GM21723 (cell line): ENCODE results near the gene CDC45.

ENCODE experiments used
- ATAC-seq: cut with Tn5 transposase; IDR thresholded peaks from one replicate; pipeline ENCODE4 v1.9.1; 2021; ENCODE audit warnings: mild to moderate bottlenecking, moderate library complexity; ENCODE audit not compliant: unreplicated experiment

The CDC45 gene

DNA sequence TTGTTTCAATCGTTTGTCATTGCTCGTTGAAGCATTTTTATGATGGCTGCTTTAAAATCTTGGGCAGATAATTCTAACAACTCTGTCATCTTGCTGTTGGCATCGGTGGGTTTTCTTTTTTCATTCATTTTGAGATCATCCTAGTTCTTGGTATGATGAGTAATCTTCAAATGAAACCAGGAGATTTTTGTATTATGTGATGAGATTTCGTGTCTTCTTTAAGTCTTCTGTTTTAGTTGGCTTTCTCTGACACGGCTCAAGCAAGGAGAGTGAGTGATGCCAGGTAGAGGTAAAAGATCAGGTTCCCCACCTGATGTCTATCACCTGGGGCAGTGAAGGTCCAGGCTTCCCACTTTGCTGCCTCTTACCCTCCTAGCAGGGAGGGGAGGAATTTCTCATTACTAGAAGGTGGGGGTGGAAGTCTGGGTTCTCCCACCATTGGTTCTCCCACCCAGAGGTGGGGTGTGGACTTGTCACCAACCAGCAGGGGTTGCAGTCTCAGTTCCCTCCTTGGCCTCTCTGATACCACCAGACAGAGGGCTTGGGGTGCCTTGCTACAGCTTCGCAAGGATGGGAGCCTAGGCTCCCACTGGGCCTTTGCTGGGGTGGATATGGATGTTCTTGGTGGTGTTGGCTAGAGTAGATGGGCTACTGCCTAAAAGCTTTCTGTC is 12.9 kb downstream of the CDC45 start:
- no peak for ATAC-seq

DNA sequence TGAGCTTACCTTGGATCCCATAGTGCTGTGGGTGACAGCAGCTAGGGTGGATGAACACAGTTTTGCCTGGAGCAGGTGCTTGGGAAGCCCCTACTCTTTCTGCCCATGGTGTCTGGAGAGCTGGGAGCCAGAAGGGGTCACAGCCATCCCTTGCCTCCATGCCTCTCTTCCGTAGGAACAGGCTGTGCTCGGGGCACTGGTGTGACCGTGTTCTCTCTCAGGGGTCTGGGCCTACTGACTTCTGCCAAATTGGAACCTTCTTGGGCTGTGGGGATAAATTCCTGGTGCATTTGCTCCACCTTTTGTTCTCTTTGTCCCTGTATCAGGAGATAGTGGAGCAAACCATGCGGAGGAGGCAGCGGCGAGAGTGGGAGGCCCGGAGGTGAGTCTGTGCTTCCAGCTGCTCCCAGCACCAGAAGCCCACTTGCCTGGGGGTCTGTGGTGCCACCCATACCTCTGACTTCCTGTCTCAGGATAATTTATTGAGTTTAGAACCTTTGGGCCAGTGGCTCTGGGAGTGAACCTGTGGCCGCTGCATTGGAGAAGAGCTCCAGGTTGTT is 14.4 kb downstream of the CDC45 start:
- ATAC-seq, result no peak

DNA sequence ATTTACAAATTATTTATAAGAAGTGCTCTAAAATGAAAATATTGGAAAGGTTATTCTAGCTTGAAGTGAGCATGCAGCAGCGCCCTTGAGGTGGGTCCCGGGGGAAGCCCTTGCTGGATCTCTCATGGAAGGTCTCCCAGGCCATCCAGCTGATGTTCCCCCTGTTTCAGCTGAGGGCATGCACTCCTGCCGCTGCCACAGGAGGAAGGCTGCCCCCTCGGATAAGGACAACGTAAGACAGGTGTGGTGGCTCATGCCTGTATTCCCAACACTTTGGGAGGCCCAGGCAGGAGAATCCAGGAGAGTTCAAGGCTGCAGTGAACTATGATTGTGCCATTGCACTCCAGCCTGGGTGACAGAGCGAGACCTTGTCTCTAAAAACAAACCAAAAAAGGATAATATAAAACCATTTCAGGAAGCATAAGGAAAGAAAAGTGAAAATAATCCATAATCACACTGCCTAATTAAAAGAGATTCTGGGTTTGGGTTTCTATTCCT is 15.0 kb downstream of the CDC45 start:
- no peak for ATAC-seq

DNA sequence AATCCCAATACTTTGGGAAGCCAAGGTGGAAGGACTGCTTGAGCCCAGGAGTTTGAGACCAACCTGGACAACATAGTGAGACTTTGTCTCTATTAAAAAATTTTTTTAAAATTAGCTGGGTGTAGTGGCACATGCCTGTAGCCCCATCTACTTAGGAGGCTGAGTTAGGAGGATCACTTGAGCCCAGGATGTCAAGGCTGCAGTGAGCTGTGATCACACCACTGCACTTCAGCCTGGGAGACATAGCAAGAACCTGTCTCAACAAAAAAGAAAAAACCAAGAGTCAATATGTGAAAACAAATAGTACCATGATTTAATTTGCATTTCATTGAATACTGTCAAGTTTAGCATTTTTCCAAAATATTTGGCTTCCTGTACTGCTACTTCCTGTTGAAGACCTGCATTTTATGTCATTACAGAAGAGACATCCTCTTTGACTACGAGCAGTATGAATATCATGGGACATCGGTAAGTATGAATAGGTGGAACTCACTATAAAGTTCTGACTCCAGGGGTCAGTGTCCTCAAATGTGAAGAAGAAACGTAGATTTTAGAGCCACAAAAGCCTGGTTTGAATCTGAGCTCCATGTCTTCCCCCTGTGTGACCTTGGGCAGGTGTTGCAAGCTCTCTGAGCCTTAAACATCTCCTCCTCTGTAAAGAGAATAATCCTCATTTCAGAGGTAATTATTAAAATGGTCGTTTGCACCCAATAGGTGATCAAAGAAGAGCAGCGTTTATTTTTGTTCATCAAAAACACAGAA is 16.0 kb downstream of the CDC45 start:
- ATAC-seq, result no peak

DNA sequence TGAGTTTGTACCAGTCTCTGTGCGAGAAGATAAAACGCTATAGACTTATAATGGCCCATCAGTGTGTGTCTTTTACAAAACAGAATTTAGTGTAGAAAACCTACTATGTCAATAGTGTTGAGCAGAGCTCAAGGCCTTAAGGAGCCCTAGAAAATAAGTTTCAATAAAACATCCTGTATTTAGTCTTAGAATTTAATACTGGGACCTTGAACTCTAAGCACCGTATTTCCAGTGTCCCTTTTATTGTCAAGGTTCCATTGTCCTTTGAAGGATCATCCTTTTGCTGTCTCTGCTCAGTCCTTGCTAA is 16.6 kb downstream of the CDC45 start:
- no peak for ATAC-seq

DNA sequence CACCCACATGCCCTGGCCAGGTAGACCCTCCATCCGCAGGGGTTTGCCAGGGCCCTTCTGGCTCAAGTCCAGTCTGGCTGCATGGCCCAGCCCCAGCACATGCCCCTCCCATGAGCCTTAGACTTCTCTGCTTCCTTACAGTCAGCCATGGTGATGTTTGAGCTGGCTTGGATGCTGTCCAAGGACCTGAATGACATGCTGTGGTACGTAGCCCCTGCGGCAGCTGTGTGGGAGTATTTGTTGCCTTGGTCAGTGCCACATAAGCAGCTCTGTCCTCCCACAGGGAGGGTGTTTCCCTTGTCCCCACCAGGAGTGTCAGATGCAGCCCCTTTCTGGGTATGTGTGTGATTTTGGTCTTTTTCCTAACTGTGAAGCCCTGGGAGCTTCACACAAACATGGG is 17.5 kb downstream of the CDC45 start:
- ATAC-seq, result no peak

DNA sequence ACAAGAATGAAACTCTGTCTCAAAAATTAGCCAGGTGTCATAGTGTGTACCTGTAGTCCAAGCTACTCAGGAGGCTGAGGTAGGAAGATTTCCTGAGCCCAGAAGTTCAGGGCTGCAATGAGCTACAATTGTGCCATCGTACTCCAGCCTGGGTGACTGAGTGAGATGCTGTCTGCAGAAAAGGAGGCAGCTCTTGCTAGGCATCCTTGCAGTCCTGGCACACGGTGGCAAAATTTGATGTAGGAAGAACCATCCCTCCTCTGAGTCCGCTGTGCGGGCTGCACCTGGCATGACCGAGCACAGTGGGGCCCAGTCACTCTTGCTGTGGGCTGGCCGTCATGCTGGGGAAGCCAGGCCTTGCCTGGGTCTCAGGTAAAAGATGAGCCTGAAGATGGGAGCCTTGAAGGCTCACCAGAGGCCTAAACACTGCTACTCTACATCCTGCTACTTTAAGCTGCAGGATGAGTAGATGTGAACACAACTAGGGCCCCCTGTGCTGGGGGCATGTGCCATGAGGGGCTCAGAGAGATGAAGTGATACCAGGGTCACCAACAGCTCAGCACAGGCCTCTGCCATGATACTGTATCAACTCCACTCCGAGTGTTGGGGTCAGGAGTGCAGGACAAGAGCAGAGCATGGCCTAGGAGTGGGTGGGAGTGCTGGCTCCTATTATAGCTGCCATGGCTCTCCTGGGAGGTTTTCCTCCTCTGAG is 18.6 kb downstream of the CDC45 start:
- no peak for ATAC-seq

DNA sequence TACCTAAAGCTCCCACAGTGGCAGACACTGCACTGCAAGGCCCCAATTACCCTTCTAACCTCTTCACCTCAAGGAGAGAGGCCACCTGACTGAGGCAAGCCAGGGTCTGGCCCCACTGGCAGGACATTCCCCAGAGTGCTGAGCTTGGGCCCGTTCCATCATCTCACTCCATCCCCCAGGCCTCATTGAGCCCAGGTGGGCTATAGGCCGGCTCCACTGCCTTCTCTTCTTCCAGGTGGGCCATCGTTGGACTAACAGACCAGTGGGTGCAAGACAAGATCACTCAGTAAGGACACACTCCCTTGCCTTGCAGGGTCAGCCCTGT is 19.1 kb downstream of the CDC45 start:
- no peak for ATAC-seq

DNA sequence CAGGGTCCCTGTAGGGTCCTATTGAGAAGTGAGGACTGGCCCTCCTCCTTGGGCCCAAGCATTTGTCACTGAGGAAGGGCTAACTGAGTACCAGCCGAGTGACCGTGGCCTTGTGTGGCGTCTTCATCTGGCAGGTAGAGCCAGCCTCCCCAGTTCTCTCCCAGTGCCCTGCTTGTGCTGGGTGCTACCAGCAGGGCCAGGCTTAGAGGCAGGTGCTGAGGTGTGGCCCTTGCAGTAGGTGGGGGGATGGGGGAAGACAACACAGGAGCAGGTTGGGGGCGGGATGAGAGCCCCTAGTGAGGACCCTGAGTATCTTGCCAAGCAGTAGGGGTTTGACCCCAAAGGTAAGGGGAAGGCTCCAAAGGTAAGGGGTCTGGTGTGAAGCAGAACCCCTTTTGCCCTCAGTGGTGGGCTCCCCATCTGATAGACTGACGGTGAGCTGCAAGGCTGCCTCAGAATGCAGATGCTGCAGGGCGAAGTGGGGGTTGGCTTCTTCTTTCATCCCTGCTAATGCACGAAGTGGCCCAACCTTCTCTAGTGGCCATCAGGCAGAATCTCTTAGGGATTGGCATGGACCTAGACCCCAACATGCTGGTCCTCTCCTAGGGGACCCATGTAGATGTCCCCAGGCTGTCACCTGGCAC is 19.6 kb downstream of the CDC45 start:
- ATAC-seq, result no peak

DNA sequence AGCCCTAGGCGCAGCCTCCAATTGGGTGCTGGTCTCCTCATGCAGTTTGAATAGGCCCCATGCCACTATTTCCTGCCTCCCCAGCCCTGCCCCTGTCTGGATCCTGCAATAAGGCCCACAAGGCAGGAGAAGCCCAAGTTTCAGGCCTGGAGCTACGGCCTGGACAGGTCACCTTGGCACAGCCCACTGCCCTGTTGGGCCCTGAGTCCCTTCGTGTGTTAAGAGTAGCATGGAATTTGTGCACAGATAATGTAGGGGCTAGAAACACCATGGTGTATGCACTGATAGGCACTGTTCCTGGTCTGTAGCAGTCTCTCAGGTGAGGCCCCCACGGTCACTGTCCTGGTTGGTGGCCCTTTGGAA is 20.1 kb downstream of the CDC45 start:
- no peak for ATAC-seq

DNA sequence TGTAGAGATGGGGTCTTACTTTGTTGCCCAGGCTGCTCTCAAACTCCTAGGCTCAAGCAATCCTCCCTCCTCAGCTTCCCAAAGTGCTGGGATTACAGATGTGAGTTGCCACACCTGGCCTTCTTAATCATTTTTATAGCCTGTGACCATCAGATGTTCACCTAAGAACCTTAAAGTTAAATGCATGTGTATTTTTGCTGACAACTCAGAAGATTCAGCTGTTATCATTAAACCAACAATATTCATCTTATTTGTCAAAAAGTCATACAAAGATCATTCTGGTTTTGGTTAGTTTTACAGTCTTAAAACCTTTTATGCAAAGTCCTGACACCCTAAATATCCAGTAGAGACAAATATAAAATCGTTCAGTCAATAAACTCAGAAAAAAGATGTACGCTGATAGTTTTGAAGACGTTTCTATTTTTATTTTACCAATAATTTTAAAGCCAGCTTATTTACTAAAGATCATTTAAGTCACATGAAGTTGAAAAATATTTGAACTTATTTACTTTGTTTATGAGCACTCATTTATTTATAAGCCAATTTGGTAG is 22.3 kb downstream of the CDC45 start:
- no peak for ATAC-seq

DNA sequence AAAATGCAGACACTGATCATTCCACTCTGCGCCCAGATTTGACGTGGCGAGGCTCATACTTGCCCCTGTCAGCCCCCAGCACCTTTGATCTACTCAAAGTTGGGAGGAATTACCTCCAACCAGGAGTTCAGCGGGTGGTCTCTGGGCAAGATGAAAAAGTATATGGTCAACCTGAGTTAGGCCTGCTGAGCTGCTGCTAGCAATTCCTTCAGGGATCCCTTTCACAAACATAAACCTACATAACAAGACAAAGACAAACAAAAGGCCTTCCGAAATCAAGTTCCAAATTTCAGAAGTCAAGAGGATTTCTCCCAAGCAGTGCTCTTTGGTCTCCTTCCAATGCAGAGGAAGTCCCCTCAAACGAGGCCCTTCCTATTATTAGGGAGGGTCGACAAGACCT is 23.6 kb downstream of the CDC45 start:
- no peak for ATAC-seq

DNA sequence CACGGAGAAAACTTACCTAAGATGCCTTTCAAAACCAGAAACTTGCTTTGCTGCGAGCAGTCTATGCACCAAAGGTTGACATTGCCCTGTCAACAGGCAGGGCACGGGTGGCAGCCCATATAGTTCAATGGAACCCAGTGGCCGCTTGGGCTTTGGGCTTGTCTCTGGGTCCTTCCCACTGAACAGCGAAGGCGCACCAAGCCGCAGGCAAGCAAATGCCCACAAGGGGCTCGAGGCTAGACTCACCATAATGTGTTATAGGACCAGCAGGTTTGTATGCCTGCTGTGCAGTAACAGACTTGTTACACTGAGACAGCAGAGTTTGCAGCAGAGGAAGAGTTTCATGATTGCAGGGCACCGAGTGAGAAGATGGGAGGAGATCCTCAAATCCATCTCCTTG is 24.1 kb downstream of the CDC45 start:
- ATAC-seq, result no peak

DNA sequence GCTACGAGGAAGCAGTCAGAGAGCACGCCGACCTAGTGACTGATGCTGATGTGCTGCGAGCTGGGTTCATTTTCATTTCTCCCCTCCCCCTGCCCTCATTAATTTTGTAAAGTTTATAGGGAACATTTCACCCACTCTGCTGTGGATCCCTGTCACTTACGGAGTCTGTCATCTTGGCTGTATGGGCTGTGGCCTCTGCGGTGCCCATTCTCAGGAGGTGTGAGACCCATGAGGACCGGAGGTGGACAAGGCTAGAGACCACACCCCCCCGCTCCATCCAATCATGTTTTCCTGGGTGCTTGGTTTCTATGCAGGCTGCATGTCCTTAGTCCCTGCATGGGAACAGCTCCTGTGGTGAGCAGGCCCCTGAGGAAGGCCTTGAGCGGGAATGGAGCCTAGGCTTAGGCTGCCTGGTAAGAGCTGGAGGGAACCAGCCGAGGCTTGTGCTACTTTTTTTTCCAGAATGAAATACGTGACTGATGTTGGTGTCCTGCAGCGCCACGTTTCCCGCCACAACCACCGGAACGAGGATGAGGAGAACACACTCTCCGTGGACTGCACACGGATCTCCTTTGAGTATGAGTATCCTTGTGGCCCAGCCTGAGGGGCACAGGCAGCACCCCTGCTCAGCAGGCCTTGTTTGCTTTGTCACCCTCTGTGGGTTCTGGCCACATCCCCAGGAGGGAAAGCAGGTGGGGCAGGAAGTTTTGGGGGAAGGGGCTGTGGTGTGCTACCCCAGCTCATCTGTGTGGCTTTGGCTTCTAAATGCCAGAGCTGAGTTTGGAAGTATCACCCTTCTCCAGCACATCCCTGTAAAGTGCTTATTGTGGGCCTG is 25.4 kb downstream of the CDC45 start:
- no peak for ATAC-seq

DNA sequence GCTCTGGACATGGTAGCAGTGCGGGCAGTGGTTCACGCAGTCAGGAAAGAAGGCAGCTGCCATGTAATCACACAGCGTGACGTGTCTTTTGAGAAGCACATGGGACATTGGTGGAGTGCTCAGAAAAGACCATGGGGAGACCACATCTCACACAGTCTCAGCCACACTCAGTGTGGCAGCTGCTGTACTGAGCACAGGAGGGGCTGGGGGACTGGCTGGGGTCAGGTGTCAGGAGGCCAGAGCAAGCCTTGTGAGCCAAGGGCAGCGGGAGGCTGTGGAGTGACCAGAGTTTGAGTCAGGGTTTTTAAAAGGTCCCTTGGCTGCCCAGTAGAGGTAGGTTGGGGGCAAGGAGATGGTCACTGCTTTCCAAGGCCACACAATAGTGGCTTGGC is 26.0 kb downstream of the CDC45 start:
- ATAC-seq, result no peak

DNA sequence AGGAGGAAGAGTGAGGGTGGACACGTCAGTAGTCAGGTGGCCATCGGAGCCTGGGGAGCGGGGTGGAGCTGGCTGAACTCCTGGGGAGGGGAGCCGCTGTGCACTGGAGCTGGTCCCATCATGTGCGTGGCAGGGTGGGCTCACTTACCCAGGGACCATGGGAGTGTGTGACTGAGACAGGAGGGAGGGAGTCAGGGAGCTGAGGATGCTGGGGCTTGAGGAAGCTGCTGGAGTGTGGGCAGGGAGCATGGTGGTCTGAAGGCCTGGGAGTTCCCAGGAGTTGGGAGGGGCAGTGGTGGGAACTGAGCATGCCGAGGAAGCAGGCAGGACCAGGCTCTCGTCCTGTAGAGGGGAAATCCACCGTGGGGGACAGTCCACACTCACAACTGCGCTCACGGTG is 26.5 kb downstream of the CDC45 start:
- ATAC-seq, result no peak

DNA sequence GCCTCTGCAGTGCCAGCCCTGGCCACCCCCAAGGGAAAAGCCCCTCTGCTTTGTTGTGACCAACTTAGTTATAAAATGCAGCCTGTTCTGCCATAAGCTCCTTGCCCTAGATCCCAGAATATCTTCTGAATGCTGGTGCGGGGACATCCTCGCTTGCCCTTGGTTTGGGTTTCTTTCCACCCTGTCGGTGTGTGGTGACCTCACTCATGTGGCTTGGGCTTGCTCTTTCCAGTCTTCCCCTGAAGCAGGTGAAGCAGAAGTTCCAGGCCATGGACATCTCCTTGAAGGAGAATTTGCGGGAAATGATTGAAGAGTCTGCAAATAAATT is 27.8 kb downstream of the CDC45 start:
- ATAC-seq, result no peak

DNA sequence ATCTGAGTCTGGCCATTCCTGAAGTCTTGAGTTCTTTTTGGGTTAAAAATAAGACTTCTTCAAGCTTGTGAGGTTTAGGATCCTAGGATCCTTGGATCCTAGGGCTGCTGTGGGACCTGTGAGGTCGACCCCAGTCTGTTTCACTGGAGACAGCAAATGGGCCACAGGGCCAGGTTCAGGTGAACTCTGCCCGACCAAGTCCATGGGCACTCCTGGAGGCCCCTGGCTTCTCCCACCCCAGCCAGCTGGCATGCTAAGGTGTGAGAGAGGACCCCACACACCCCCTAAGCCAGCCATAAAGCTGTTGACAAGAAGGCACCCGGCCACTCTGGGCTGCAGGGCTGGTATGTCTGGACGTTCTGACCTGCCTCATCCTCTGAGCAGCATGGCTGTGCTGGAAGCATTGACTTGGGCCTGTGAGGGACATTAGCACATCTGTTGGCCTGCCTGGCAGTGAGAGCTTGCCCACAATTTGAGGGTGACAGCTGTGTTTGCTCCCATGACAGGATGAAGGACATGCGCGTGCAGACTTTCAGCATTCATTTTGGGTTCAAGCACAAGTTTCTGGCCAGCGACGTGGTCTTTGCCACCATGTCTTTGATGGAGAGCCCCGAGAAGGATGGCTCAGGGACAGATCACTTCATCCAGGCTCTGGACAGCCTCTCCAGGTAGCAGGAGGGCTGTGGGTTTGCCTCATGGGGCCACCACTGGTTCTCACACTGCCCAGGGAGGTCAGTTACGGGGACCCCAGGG is 28.5 kb downstream of the CDC45 start:
- ATAC-seq, result no peak

DNA sequence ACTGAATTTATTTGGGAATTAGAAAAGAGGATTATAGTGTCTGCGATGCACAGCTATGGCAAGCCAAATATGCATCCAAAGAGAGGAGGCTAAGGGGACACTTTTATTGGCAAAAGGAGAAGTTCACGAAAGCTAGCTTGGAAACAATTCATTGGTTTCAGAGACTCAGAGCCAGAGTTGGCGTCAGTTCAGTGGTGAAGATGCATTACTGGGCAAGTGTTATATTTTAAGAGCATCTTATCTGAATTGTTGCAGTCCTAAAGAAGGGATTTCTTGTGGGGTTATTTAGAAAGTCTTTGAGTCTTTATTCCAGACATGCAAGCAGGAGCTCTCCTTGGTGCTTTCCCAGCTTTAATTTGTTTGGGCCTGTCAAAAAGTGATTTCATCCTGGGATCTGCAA is 29.5 kb downstream of the CDC45 start:
- ATAC-seq, result no peak

DNA sequence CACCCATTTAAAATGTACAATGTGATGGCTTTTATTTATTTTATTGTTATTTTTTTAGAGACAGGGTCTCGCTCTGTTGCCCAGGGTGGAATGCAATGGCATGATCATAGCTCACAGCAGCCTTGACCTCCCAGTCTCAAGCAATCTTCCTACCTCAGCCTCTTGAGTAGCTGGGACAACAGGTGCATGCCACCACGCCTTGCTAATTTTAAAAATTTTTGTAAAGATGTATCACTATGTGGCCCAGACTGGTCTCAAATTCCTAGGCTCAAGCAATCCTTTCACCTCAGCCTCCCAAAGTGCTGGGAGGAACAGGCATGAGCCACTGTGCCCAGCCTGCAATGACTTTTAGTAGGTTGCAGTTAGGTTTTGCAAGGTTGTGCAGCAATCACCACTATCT is 30.2 kb downstream of the CDC45 start:
- ATAC-seq, result no peak
